Fibroblast of the aortic adventitia (primary cell): ENCODE data around the gene IL19. TPM values are rescaled to one million over a fixed set of nuclear protein-coding genes. Genes with fewer than 3 reads are reported as not detected.

Source experiments
- DNase-seq: peaks from one replicate; pipeline ENCODE4 v3.0.0-alpha.2; 2010; ENCODE audit warnings: low read depth
- H3K4me3 ChIP-seq: 2 replicates; pipeline ENCODE4 v1.5.1; 2011; ENCODE audit warnings: low read depth, mild to moderate bottlenecking, control low read depth, low read length, moderate library complexity
- total RNA-seq: library from RNA; depleted of rRNA; stranded (reverse); fragments of >200 nt; gene quantifications from 2 replicates; pipeline ENCODE4 v1.2.3, GENCODE V29; 2012; ENCODE audit warnings: low replicate concordance
- TF ChIP-seq, protein P1 (sequence below): IDR thresholded peaks from 2 replicates; pipeline ENCODE4 v1.5.1; 2011; ENCODE audit warnings: mild to moderate bottlenecking, low read length, control low read depth, inconsistent platforms; ENCODE audit not compliant: insufficient read depth

The IL19 gene
- total RNA-seq, 1 donor, result not detected

DNA sequence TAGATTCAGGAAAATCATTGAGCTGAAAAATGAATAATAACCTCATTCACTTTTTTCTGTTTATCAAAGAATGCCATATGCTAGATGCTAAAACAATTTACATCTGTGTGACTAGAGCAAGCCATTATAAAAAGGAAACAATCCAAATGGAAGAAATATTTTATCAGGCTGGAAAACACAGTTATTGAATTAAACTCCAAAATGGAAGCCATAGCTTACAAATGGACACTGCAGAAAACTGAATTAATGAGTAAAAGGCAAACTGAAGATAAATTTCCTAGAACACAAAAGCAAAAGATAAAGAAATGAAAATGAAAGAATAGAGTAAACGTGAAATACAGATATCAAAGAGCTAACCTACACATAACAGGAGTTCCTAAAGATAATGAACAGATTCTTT is 34.8 kb downstream of the IL19 start:
- TF ChIP-seq, protein P1, sequence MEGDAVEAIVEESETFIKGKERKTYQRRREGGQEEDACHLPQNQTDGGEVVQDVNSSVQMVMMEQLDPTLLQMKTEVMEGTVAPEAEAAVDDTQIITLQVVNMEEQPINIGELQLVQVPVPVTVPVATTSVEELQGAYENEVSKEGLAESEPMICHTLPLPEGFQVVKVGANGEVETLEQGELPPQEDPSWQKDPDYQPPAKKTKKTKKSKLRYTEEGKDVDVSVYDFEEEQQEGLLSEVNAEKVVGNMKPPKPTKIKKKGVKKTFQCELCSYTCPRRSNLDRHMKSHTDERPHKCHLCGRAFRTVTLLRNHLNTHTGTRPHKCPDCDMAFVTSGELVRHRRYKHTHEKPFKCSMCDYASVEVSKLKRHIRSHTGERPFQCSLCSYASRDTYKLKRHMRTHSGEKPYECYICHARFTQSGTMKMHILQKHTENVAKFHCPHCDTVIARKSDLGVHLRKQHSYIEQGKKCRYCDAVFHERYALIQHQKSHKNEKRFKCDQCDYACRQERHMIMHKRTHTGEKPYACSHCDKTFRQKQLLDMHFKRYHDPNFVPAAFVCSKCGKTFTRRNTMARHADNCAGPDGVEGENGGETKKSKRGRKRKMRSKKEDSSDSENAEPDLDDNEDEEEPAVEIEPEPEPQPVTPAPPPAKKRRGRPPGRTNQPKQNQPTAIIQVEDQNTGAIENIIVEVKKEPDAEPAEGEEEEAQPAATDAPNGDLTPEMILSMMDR, result no peak
- no peak for DNase-seq
- H3K4me3 ChIP-seq, result no peak overlapping the region

DNA sequence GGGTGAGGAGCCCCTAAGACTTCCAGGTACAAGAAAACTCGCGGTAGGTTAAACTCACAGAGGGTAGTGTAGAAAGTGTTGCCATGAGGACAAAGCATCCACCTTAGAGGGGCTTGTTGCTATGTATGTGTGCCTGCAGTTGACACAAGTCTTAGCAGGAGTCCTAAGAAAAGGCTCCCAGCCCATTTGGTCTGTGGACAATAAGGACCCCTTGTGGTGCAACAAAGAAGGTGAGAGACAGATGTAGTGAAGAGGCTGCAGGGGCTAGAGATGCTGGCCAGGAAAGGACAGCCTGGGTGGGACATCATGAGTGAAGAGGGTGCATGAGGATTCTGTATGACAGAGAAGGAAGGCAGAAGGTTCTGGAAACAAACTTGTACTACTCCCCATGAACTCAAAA is 38.0 kb downstream of the IL19 start:
- DNase-seq, result peak; percentile 43
- H3K4me3 ChIP-seq, result no peak overlapping the region
- TF ChIP-seq, protein P1, result peak; percentile 39

DNA sequence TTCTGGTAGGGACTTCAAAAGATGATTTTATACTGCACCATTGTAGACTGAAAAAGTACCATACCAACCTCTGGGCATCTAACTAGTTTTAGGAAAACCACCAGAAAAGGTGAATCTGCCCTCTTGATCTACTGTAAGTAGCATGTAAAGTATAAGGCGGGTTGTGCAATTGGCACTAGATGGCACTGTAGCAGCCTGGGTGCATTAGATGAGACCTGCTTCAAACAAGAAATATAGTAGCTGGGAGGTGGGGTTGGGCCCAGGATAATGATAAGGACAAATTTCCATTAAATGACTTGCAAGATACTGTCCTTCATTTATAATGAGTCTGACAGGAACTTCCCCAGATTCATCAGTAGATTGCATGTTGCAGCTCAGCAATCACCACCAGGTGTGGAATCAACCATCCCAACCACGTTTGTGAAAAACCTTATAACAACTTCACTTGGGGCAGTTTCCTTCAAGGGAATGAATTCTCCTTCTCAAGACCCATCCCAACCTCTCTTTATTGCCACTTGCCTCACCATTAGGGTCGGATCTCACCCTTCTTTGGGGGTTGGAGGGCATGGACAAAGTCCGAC is 39.0 kb downstream of the IL19 start:
- no peak overlapping the region for H3K4me3 ChIP-seq
- TF ChIP-seq, protein P1, result peak; percentile 53
- peak; percentile 55 for DNase-seq

DNA sequence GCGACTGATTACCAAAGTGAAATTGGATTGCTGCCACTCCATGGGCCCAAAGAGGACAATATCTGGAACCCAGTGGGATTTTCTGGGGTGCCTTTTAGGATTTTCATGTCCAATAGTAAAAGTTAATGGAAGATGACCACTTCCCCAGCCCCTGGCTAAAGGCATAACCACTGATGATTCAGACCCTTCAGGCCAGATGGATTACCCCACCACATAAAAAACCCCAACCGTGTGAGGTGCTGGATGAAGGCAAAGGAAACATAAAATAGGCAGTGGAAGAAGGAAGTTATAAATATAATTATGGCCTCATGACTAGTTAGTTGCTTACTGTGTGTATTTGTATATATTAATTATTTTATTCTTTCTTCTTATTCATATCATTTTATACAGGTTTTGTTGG is 41.9 kb downstream of the IL19 start:
- TF ChIP-seq, protein P1, result no peak
- no peak overlapping the region for H3K4me3 ChIP-seq
- no peak for DNase-seq

DNA sequence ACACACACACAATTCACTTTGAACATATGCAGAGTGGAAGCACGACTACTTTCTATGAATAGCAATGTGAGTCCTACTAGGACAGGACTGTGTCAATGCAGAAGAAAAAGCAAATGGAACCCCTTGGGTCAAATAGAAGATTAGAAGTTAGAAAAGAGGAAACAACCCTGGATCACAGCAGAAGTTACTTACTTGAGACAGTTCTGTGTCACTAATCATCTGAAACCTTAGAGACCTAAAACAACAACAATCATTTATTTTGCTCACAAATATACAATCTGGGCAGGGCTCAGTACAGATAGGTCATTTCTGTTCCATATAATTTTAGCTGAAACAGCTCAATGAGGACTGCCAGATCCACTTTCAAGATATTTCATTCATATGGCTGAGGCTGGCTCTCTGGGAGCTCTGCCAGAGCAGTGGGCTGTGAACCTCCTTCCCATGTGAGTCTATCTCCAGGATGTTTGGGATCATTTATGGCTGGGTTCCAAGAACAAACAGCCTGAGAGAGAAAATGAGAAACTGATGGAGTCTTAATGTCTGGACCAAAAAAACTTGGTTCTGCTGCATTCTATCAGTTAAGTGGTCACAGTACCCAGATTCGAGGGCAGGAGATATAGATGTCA is 44.3 kb downstream of the IL19 start:
- TF ChIP-seq, protein P1, result no peak
- no peak overlapping the region for H3K4me3 ChIP-seq
- peak; percentile 67 for DNase-seq

DNA sequence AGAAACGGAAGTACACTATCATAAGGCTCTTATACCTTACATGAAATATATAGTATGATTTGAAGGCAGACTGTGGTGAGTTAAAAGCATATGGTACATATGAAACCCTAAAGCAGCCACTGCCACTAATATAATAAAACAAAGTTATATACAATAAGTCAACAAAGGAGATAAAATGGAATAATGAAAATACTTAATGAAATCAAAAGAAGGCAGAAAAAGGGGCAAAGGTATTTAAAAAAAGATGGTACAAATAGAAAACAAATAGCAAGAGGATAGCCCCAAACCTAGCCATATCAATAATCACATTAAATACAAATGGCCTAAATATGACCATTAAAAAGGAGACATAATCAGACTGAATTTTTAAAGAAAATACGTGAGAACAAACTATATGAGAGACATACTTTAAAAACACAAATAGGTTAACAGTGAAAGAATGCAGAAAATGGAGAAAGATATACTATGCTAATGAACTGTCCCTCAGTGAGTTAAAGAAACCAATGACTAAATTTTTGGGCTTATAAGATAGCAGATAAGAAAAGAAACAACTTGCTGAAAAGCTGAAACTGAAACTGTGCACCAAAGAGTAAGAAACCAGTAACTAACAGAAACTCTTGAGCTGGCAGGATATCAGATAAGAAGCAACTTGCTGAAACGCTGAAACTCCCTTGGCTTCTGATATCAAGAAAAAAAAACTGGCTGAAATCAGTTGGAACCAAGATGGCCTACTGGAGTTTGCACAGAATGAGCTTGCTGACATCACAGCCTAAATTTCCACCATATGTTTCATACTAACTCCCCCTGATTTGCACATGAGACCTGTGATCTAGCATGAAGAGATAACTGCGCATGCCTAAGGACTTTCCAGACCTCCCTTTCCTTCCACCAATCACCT is 46.1 kb downstream of the IL19 start:
- DNase-seq, result peak; percentile 80
- TF ChIP-seq, protein P1, result no peak
- H3K4me3 ChIP-seq, result no peak overlapping the region
